HG03520 (cell line): ENCODE data around the gene AARSD1.
"Not testable (repeated sequence)": the region's sequence is repeated elsewhere in the genome, so short reads cannot be mapped to it uniquely, and the experiment has no call there.

Experiments
- ATAC-seq: cut with Tn5 transposase; IDR thresholded peaks from one replicate; pipeline ENCODE4 v1.9.1; 2021; ENCODE audit warnings: mild to moderate bottlenecking, moderate library complexity; ENCODE audit not compliant: unreplicated experiment

The AARSD1 gene

GRCh38 chr17:42922294-42922693 lies 42.0 kb downstream of the AARSD1 start:
- ATAC-seq = no peak

GRCh38 chr17:42920922-42921321 lies 43.3 kb downstream of the AARSD1 start:
- ATAC-seq = no peak

GRCh38 chr17:42920106-42920900 lies 44.0 kb downstream of the AARSD1 start:
- no peak for ATAC-seq

GRCh38 chr17:42919522-42920077 lies 44.7 kb downstream of the AARSD1 start:
- not testable (repeated sequence) for ATAC-seq

- no peak for ATAC-seq
Observed at GRCh38 chr17:42918902-42919521, 45.2 kb downstream of the AARSD1 start.

GRCh38 chr17:42917236-42917603 lies 47.0 kb downstream of the AARSD1 start:
- no peak for ATAC-seq

- not testable (repeated sequence) for ATAC-seq
Observed at GRCh38 chr17:42916388-42917235, 47.6 kb downstream of the AARSD1 start.

- ATAC-seq = not testable (repeated sequence)
Observed at GRCh38 chr17:42915288-42915687, 49.0 kb downstream of the AARSD1 start.

- ATAC-seq = no peak
Observed at GRCh38 chr17:42913981-42914617, 50.2 kb downstream of the AARSD1 start.

- no peak for ATAC-seq
Observed at GRCh38 chr17:42913522-42913921, 50.7 kb downstream of the AARSD1 start.

- no peak for ATAC-seq
Observed at GRCh38 chr17:42908872-42909700, 55.2 kb downstream of the AARSD1 start.

- no peak for ATAC-seq
Observed at GRCh38 chr17:42906772-42907446, 57.3 kb downstream of the AARSD1 start.

- no peak for ATAC-seq
Observed at GRCh38 chr17:42904110-42904469, 60.2 kb downstream of the AARSD1 start.

- no peak for ATAC-seq
Observed at GRCh38 chr17:42901535-42902229, 62.6 kb downstream of the AARSD1 start.
